GM12878 (cell line): ENCODE results near the gene PLEKHD1. TPM values are rescaled to one million over a fixed set of nuclear protein-coding genes. Genes with fewer than 3 reads are reported as not detected.

Experiments used
- ATAC-seq: fragments of 200-7000 bp; cut with Tn5 transposase; 3 replicates; pipeline ENCODE4 v1.9.1; 2020; ENCODE audit warnings: mild to moderate bottlenecking, moderate library complexity
- BruUV-seq: library from RNA; stranded (reverse); fragments of 400-500 nt; replicated peaks from 2 replicates; lab custom pipeline; 2021; lab: Mats Ljungman, UMichigan
- CTCF ChIA-PET: fragments of 300-600 bp; sonication (Branson Sonifier 250); formaldehyde crosslinking; extraction: SDS; loops from one replicate; lab custom pipeline; 2021; ENCODE audit warnings: inconsistent platforms; lab: Yijun Ruan, JAX
- POLR2A ChIA-PET: fragments of 350-600 bp; formaldehyde crosslinking; extraction: SDS; loops from one replicate; lab custom pipeline; 2021; ENCODE audit warnings: inconsistent platforms; lab: Charles Lee
- RAD21 ChIA-PET: fragments of 300-600 bp; sonication (Branson Sonifier 250); formaldehyde crosslinking; loops from one replicate; lab custom pipeline; 2023; ENCODE audit warnings: antibody characterized with exemption; ENCODE audit not compliant: unreplicated experiment; lab: Charles Lee
- SMC1A ChIA-PET: fragments of 300-600 bp; sonication (Branson Sonifier 250); formaldehyde crosslinking; loops from one replicate; lab custom pipeline; 2023; ENCODE audit not compliant: unreplicated experiment, uncharacterized antibody; lab: Charles Lee
- DNase-seq: peaks from one replicate; pipeline ENCODE4 v3.0.0-alpha.2; 2011; ENCODE audit warnings: low read depth, low spot score
- FAIRE-seq: peaks from 3 replicates; lab custom pipeline; 2011; peaks lifted over from hg19 to GRCh38; lab: Jason Lieb, UNC
- H2AFZ ChIP-seq: 2 replicates; pipeline ENCODE4 v1.6.0; 2011; ENCODE audit warnings: low read depth, low read length, control low read depth; ENCODE audit not compliant: control insufficient read depth
- H3K27ac ChIP-seq: 2 replicates; pipeline ENCODE4 v1.5.1; 2011; ENCODE audit warnings: control low read depth; ENCODE audit not compliant: control insufficient read depth, insufficient read depth
- H3K27me3 ChIP-seq, 2 experiments: replicated peaks in 1 of 2; 2 replicates each; pipeline versions ENCODE4 v1.6.0 to v1.6.1; 2011; ENCODE audit warnings: low read length in 1 of 2; ENCODE audit not compliant: control insufficient read depth in 2 of 2, insufficient read depth in 2 of 2
- H3K36me3 ChIP-seq, 2 experiments: 2 replicates each; pipeline ENCODE4 v1.5.1; 2011; ENCODE audit warnings: low read length in 1 of 2; ENCODE audit not compliant: control insufficient read depth in 2 of 2, insufficient read depth in 2 of 2
- H3K4me1 ChIP-seq: 2 replicates; pipeline ENCODE4 v1.6.1; 2011; ENCODE audit warnings: mild to moderate bottlenecking, low read length, moderate library complexity, mixed read lengths; ENCODE audit not compliant: control insufficient read depth, insufficient read depth
- H3K4me2 ChIP-seq: 2 replicates; pipeline ENCODE4 v1.6.0; 2011; ENCODE audit warnings: control low read depth; ENCODE audit not compliant: control insufficient read depth, insufficient read depth
- H3K4me3 ChIP-seq: fragments of 200-600 bp; sonication (generic); 2 replicates; pipeline ENCODE4 v1.5.1; 2016
- H3K79me2 ChIP-seq: 2 replicates; pipeline ENCODE4 v1.6.0; 2011; ENCODE audit warnings: low read length; ENCODE audit not compliant: control insufficient read depth, insufficient read depth
- H3K9ac ChIP-seq: 2 replicates; pipeline ENCODE4 v1.8.0; 2011; ENCODE audit warnings: low read length, control low read depth, mixed read lengths; ENCODE audit not compliant: control insufficient read depth, insufficient read depth
- H3K9me3 ChIP-seq: replicated peaks from 3 replicates; pipeline ENCODE4 v1.5.1; 2011; ENCODE audit warnings: mild to moderate bottlenecking, low read length; ENCODE audit not compliant: control insufficient read depth, insufficient read depth
- H4K20me1 ChIP-seq: 2 replicates; pipeline ENCODE4 v1.6.0; 2011; ENCODE audit not compliant: control insufficient read depth, insufficient read depth
- IKZF2 ChIP-seq, 2 experiments: fragments of 450-650 bp; IDR thresholded peaks; 2 replicates each; pipeline ENCODE4 v1.6.1; 2017; ENCODE audit warnings: mild to moderate bottlenecking in 2 of 2, moderate library complexity in 2 of 2
- KLF5 ChIP-seq: fragments of 450-650 bp; IDR thresholded peaks from 2 replicates; pipeline ENCODE4 v1.6.1; 2014; ENCODE audit warnings: mild to moderate bottlenecking; ENCODE audit not compliant: partially characterized antibody
- MEF2B ChIP-seq: fragments of 450-650 bp; IDR thresholded peaks from 2 replicates; pipeline ENCODE4 v1.6.1; 2018; ENCODE audit warnings: mild to moderate bottlenecking, moderate library complexity; ENCODE audit not compliant: partially characterized antibody, poor library complexity, severe bottlenecking
- NFIC ChIP-seq: IDR thresholded peaks from 2 replicates; pipeline ENCODE4 v1.6.1; 2012; ENCODE audit warnings: low read depth, mild to moderate bottlenecking, inconsistent platforms, low read length, moderate library complexity
- NR2C1 ChIP-seq: fragments of 450-650 bp; IDR thresholded peaks from 2 replicates; pipeline ENCODE4 v1.6.1; 2017; ENCODE audit warnings: antibody characterized with exemption, mild to moderate bottlenecking, moderate library complexity
- PKNOX1 ChIP-seq: fragments of 450-650 bp; IDR thresholded peaks from 2 replicates; pipeline ENCODE4 v1.6.1; 2016; ENCODE audit warnings: mild to moderate bottlenecking
- RBBP5 ChIP-seq: fragments of 200-600 bp; sonication (generic); conservative IDR thresholded peaks from 2 replicates; pipeline ENCODE4 v1.6.1; 2016
- RUNX3 ChIP-seq: IDR thresholded peaks from 2 replicates; pipeline ENCODE4 v1.6.1; 2012; ENCODE audit warnings: low read length, inconsistent platforms
- ZNF24 ChIP-seq: fragments of 450-650 bp; IDR thresholded peaks from 2 replicates; pipeline ENCODE4 v1.6.1; 2017; ENCODE audit warnings: antibody characterized with exemption, mild to moderate bottlenecking
- ZSCAN29 ChIP-seq: fragments of 450-650 bp; IDR thresholded peaks from 2 replicates; pipeline ENCODE4 v1.6.1; 2017; ENCODE audit warnings: mild to moderate bottlenecking, moderate library complexity
- ZZZ3 ChIP-seq: IDR thresholded peaks from 2 replicates; pipeline ENCODE4 v1.6.1; 2011; ENCODE audit warnings: low read depth; ENCODE audit not compliant: control insufficient read depth, insufficient read length
- WGBS: methylation state at CpG from one replicate; pipeline ENCODE4 v1.1.6; 2016; ENCODE audit warnings: low lambda C conversion rate; ENCODE audit not compliant: insufficient replicate concordance, insufficient coverage; ENCODE audit errors: missing lambda C conversion rate; 5-methylcytosine and 5-hydroxymethylcytosine counted together
- in situ Hi-C: fragments of 300-500 bp; cut with MboI; formaldehyde crosslinking; loops from 9 replicates; pipeline ENCODE4 v1.14.3; 2018; ENCODE audit warnings: mixed read lengths
- intact Hi-C: fragments of 100-400 bp; cut with micrococcal nuclease; formaldehyde crosslinking; loops from one replicate; pipeline ENCODE4 v1.14.2; 2022; ENCODE audit not compliant: unreplicated experiment
- polyA plus RNA-seq, 11 experiments: library from polyadenylated mRNA; depleted of rRNA in 4 of 11; unstranded in 6 of 11; stranded (reverse) in 5 of 11; fragments of >200 nt; fragmentation: Nextera tagmentation in 4 of 11; fragmentation: Illumina TruSeq in 1 of 11; extraction: Ambion mirVana in 4 of 11; extraction: Trizol in 1 of 11; gene quantifications; 1 replicate in 1 of 11; 2 replicates in 10 of 11; pipeline versions ENCODE4 v1.2.1 to v1.2.3, GENCODE V29; 2011 to 2016; ENCODE audit warnings: inconsistent platforms in 2 of 11, missing spikeins in 2 of 11, low read depth in 1 of 11
- total RNA-seq, 4 experiments: library from RNA; depleted of rRNA in 3 of 4; stranded (reverse); fragments of >200 nt in 3 of 4; fragmentation: Illumina TruSeq in 1 of 4; extraction: Trizol in 1 of 4; gene quantifications; 2 replicates each; pipeline versions ENCODE4 v1.2.1 to v1.2.3, GENCODE V29; 2013 to 2021
- TF ChIP-seq, protein P1 (sequence below): fragments of 150-350 bp; IDR thresholded peaks from 2 replicates; pipeline ENCODE4 v1.6.1; 2016; ENCODE audit warnings: low read depth, low read length
- TF ChIP-seq, protein P2 (sequence below): IDR thresholded peaks from 2 replicates; pipeline ENCODE4 v1.6.1; 2011; ENCODE audit warnings: borderline replicate concordance, low read depth, mild to moderate bottlenecking, moderate library complexity, mixed read lengths, low read length; ENCODE audit not compliant: insufficient read depth; ENCODE audit errors: extremely low read length

PLEKHD1 gene
- total and polyA plus RNA-seq, 10 of the 15 experiments (the other 5 are each of a cell fraction or from before 2014, with no cell fraction given): 0.01 to 0.08 (median 0.04) TPM; not detected in 6

DNA sequence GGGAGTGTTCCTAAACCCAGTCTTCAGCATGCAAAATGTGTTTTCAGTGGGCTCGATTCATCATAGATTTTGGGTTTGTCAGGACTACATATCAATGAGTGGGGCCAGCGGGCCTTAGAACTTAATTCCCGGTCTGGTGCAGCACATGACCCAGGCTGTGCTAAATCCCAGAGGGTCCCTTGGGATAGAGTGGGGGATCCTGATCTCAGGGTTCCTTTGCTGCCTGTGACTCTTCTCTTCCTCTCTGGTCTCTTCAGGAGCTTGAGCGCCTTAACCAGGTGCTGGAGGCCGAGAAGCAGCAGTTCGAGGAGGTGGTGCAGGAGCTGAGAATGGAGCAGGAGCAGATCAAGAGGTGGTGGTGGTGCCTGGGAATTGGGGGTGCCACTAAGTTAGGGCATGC, 37.5 kb downstream of the PLEKHD1 start:
- in situ Hi-C loops: no loop called here
- RAD21 ChIA-PET: no interaction called here
- intact Hi-C loops: no loop called here
- Histone ChIP-seq H4K20me1 (no peaks in the 10 kb centered on the region), H3K27ac (no peak overlapping the region), H3K4me1 (no peaks in the 10 kb centered on the region), H3K79me2 (no peaks in the 10 kb centered on the region), H3K36me3 (no peaks in the 10 kb centered on the region), H3K9ac (no peak overlapping the region), H2AFZ (no peak overlapping the region), H3K9me3 (no peaks in the 10 kb centered on the region), H3K4me3 (no peak overlapping the region), H3K27me3 (peaks cover 2 to 4% of the 10 kb centered on the region in 2 experiments; a peak in 3 of 4 replicates), H3K4me2 (no peak overlapping the region)
- BruUV-seq: no TSS peak
- FAIRE-seq (no peak), DNase-seq (no peak), ATAC-seq (no peak)
- TF ChIP-seq RUNX3 (no peak), NR2C1 (no peak), RBBP5 (no peak), NFIC (no peak), ZZZ3 (no peak), ZSCAN29 (no peak), IKZF2 (IDR thresholded peaks at IDR 0.05) (no peak), MEF2B (no peak)
- CTCF ChIA-PET: no interaction called here
- POLR2A ChIA-PET: no interaction called here
- SMC1A ChIA-PET: no interaction called here
- WGBS: 43% methylated on average over 6 of the region's 6 CpGs

- in situ Hi-C loops (no loop called here), intact Hi-C loops (no loop called here)
- DNase-seq (no peak), ATAC-seq (no peak), FAIRE-seq (no peak)
- Histone ChIP-seq H3K9me3 (no peaks in the 10 kb centered on the region), H3K4me3 (no peak overlapping the region), H3K4me1 (no peaks in the 10 kb centered on the region), H3K36me3 (no peaks in the 10 kb centered on the region), H2AFZ (no peak overlapping the region), H3K9ac (no peak overlapping the region), H3K4me2 (no peak overlapping the region), H3K79me2 (no peaks in the 10 kb centered on the region), H3K27me3 (peaks cover 0 to 2% of the 10 kb centered on the region in 2 experiments; a peak in 3 of 4 replicates), H3K27ac (no peak overlapping the region), H4K20me1 (no peaks in the 10 kb centered on the region)
- ChIA-PET POLR2A (no interaction called here), SMC1A (no interaction called here), RAD21 (no interaction called here), CTCF (no interaction called here)
- 39% methylated on average over 6 of the region's 6 CpGs for WGBS
- no TSS peak for BruUV-seq
- TF ChIP-seq, protein P1, sequence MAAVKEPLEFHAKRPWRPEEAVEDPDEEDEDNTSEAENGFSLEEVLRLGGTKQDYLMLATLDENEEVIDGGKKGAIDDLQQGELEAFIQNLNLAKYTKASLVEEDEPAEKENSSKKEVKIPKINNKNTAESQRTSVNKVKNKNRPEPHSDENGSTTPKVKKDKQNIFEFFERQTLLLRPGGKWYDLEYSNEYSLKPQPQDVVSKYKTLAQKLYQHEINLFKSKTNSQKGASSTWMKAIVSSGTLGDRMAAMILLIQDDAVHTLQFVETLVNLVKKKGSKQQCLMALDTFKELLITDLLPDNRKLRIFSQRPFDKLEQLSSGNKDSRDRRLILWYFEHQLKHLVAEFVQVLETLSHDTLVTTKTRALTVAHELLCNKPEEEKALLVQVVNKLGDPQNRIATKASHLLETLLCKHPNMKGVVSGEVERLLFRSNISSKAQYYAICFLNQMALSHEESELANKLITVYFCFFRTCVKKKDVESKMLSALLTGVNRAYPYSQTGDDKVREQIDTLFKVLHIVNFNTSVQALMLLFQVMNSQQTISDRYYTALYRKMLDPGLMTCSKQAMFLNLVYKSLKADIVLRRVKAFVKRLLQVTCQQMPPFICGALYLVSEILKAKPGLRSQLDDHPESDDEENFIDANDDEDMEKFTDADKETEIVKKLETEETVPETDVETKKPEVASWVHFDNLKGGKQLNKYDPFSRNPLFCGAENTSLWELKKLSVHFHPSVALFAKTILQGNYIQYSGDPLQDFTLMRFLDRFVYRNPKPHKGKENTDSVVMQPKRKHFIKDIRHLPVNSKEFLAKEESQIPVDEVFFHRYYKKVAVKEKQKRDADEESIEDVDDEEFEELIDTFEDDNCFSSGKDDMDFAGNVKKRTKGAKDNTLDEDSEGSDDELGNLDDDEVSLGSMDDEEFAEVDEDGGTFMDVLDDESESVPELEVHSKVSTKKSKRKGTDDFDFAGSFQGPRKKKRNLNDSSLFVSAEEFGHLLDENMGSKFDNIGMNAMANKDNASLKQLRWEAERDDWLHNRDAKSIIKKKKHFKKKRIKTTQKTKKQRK: no peak
- TF ChIP-seq KLF5 (no peak), PKNOX1 (no peak), ZNF24 (no peak)
- TF ChIP-seq, protein P2, sequence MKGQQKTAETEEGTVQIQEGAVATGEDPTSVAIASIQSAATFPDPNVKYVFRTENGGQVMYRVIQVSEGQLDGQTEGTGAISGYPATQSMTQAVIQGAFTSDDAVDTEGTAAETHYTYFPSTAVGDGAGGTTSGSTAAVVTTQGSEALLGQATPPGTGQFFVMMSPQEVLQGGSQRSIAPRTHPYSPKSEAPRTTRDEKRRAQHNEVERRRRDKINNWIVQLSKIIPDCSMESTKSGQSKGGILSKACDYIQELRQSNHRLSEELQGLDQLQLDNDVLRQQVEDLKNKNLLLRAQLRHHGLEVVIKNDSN: no peak
Observed at GRCh38 chr14:69525896-69526295, 41.4 kb downstream of the PLEKHD1 start.
